Liver (tissue), 2 donors: ENCODE results near the gene VPS26C.

Experiments
- REST ChIP-seq: IDR thresholded peaks from 2 replicates; pipeline ENCODE4 v1.6.1; 2016; ENCODE audit warnings: antibody characterized with exemption, mild to moderate bottlenecking
- TF ChIP-seq, protein P1 (sequence below): fragments of 150-350 bp; IDR thresholded peaks from 2 replicates; pipeline ENCODE4 v1.5.1; 2017; ENCODE audit warnings: improper control_type of control experiment, low read depth, low read length; ENCODE audit not compliant: missing input control
- donor health status: healthy.

DNA sequence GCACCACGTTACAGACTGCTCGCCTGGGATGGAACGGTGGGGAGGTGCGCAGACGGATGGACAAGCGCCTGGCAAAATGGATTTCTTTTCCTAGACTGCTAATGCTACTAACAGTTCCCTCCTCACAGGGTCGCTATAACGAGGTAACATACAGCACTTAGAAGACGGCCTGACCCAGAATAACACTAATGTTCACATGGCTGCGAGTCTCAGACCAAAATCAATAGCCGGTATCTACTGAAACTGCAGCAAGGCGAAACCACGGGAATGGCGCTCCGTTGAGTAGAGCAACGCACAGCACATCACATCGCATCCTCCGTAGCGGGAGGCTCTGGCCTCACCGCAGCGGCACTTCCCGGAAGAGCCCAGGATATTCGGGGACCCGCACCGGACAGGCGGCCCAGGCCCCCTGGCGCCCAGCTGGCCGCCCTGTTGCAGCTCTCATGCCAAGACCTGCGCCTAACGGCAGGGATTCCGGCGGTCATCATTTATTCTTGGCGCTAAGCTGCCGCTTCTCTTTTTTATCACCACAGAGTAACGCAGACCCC, 46.6 kb downstream of the VPS26C start:
- TF ChIP-seq, protein P1, sequence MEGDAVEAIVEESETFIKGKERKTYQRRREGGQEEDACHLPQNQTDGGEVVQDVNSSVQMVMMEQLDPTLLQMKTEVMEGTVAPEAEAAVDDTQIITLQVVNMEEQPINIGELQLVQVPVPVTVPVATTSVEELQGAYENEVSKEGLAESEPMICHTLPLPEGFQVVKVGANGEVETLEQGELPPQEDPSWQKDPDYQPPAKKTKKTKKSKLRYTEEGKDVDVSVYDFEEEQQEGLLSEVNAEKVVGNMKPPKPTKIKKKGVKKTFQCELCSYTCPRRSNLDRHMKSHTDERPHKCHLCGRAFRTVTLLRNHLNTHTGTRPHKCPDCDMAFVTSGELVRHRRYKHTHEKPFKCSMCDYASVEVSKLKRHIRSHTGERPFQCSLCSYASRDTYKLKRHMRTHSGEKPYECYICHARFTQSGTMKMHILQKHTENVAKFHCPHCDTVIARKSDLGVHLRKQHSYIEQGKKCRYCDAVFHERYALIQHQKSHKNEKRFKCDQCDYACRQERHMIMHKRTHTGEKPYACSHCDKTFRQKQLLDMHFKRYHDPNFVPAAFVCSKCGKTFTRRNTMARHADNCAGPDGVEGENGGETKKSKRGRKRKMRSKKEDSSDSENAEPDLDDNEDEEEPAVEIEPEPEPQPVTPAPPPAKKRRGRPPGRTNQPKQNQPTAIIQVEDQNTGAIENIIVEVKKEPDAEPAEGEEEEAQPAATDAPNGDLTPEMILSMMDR = no peak
- no peak for TF ChIP-seq REST
